GOT3 (cell line): ENCODE results near the gene CROCC2.

ENCODE experiments used
- DNase-seq: peaks from one replicate; lab custom pipeline; 2025; ENCODE audit warnings: mixed read lengths; lab: John Stamatoyannopoulos, UW

Gene CROCC2

DNA sequence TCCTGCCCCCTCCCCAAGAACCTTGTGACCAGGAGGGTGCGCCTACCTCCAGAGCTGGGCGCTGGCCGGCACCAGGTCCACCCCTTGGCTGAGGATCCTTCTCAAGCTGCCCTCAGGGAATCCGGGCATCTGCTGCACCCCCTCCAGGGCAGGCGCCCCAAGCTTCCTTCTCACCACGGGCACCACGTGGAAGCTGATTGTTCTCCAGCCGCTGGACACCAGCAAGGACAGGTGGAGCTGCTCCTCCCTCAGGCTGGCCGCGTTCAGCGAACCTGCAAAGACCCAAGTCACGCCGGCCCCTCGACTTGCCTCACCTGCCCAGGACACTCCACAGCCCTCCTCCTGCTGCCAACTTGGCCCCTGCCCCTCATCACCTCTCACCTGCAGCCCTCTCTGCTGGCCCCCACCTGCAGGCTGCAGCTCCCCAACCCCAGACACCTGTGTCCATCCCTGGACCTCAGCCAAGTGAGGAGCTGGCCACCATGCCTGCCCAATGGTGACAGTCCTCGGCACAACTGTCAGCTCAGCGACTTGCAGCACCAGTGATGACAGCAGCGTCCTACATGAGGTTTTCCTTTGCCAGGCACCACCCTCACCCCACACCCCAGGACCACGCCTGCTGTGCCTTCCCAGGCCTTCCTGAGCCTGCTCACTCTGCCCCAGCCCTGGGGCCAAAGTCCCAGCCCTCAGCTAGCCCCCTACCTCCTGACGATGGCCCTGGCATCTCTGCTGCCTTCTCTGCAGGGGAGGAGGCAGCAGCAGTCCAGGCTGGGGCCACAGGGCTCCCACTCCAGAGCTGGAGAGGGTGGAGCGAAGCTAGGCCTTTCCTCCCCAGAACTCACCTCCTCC lies 14.4 kb upstream of the CROCC2 start:
- DNase-seq = no peak

DNA sequence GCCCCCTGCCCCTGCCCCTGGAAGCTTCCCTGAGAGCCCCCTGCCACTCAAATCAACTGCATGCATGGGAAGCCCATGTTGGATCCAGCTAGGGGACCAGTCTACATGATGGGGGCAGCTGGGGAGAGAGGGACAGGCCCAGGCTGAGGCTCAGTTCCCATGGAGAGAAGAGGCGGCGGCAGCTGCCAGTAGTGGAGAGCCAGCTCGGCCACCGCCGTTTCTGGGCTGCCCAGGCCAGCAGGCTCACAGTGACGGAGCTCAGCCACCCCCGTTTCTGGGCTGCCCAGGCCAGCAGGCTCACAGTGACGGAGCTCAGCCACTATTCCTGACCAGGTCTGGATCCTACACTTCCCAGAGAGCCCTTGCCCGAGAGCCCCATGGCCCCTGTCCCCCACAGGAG lies 13.8 kb upstream of the CROCC2 start:
- DNase-seq = no peak

DNA sequence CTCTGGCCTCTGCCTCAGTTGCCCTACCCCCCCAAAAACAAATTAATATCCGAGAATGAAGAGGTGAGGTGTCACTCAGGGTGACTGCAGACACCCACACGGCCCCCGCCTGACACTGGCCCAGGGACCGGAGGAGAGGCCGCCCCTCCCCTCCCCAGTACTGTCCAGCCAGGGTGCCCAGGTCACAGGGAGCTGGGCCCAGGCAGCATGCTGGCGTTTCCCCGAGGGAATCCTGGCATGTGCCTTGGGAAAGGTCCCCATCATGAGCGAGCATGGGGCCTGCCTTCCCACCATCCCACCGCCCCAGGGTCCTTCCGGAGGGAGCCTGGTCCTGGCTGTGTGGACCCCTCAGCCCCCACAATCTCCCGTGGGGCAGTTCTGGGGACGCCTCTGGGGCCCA lies 13.2 kb upstream of the CROCC2 start:
- no peak for DNase-seq

DNA sequence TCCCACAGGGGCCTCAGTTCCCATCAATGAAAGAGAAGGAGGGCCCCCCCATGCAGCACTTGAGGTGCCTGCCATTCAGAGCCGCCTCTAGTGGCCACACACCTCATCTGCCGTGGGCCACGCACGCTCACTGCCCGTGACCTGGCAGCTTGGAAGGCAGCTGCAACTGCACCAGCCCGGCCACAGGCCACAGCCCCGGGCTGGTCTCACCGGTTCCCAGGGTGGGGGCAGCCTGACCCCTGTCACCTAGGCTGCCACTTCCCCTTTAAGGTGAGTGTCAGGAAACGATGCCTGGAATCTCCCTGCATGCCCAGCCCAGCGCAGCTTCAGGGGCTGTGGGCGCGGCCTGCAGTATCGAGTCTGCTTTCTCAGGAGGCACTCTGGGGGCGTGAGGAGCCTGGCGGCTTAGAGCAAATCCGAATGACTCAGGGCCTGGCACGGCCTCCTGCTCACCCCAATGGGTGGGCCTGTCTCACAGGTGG lies 12.7 kb upstream of the CROCC2 start:
- DNase-seq = no peak

DNA sequence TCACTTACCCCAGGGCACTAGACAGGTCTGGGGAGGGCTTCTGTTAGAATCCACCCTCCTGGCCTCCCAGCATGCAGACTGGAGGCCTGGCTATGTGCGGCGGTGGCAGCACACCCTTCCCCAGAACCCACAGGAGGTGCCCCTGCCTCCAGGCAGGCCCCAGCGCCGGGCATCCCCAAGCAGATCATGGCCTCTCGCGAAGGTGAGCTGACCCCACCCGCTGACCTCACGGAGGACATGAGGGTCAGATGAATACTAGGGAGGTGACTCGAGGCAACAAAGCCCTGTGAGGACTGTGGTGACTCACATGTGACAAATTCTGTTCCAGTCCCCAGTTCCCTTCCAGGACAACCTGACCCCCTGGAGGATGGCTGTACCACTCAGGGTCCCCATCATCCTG lies 12.1 kb upstream of the CROCC2 start:
- DNase-seq = no peak

DNA sequence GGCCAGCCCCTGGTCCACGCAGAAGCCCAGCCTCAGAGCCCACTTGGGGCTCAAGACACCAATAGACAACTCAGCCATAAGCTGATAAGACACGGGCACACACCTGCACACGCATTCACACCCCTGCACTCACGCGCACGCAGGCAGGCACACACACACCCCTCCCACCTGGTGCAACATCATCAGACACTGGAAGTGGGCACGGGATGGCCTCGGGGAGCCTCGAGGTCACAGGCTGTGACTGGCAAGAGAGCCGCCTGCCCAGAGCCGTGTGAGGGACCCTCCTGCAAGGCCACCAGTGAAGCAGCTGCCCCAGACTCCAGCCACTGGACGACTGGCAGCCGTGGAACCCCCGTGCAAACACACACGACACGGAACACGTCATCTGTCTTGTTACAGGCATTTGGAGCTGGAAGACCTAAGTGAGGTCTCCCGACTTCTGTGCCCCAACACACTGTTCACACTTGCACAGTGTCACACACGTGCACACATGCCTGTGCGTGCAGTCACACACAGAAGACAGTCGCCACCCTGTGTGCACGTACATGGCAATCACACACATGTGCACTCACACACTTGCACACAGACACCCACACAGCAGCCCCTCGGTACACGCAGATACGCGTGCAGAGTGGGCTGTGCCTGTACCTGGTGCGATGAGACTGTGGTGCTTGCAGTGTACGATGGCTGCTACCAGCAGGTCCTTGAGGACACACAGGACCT lies 11.1 kb upstream of the CROCC2 start:
- DNase-seq = no peak

DNA sequence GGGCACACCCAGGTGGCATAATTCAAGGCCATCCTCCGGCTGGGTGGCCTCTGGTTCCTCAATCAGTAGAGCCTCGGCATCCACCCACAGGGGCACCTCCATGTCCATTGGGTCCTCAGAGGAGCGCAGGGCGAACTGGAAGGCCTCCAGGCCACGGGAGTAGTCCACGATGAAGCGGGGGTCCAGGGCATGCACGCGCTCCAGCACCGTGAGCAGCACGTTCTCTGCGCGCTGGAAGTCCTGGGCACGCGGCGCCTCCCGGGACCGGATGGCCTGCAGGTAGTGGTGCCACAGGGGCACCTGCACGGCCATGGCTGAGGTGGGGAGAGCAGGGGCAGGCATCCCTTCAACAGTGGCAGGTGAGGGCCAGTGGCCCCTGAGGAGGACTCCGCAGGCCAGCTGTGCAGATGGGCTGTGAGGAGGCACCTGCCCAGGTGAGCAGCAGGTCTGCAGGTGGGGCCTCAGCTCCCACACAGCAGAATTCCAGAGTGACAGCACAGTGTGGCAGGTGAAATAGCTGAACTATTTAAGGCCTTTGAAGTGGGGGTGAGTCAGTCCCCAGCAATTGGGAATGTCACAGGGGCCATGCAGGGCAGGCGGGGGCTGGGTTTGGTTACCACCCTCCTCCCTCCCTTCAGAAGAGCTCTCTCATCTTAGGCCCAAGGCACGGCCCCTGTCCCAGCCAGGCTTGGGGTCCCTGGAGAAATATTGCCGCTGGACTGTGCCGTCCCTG lies 10.3 kb upstream of the CROCC2 start, which contains the start of gene MAB21L4:
Gene MAB21L4 (minus strand): TSS at position 501 of the 733 bp plus-strand sequence. CDS start 159 bp downstream, at position 342.
- no peak for DNase-seq

DNA sequence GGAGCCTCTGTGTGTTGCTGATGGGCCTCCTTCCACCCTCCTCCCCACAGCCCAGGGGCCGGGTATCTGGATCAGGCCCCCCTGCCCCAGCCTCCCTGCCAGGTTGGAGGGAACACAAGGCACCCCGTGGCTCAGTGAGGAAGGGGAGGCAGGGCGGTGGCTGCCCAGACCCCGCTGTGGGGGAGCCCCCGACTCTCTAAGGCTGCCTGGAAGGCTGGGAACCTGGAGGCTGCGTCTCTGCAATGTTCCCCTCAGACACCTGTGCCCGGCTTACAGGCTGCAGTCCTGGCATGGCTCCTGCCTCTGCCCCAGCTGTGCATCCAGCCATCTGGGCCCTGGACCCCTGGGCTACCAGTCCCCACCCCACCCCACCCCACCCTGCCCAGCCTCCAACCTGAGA lies 9.7 kb upstream of the CROCC2 start:
- no peak for DNase-seq

DNA sequence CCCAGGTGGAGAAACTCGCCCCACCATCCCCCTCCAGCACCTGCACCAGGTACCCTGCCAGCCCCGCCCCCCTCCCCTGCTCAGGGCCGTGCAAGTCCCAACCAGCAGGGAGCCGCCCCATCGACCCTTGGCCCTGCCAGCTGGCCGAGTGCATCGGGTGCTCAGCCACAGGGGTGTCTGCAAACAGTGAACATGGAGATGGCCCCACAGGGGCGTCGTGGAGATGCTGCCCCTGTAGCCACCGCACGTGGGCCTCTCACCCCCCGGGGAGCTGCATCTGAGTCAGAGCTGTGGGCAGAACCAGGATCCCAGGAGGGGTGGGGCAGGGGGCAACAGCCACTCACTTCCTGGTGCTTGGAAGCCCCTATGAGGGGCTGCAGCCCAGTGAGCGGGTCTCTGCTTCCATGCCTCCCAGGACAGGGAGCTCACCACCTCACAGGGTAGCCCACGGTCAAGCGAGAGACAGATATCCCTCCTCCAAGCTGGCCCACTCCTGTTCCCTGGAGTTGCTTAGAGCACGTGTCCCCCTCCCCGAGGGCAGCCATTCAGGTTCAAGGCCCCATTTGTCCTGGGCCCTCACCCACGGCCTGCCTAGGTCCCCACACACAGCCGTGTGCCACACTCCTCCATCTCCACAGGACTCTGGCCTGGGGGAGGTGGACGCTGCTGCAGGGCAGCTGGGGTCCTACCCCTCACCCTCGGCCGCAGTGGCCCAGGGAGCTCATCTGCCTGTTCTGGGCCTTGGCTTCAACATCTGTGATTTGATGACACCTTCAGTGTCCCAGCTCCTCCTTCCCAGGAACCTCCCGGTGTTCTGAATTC lies 9.1 kb upstream of the CROCC2 start:
- DNase-seq = no peak

DNA sequence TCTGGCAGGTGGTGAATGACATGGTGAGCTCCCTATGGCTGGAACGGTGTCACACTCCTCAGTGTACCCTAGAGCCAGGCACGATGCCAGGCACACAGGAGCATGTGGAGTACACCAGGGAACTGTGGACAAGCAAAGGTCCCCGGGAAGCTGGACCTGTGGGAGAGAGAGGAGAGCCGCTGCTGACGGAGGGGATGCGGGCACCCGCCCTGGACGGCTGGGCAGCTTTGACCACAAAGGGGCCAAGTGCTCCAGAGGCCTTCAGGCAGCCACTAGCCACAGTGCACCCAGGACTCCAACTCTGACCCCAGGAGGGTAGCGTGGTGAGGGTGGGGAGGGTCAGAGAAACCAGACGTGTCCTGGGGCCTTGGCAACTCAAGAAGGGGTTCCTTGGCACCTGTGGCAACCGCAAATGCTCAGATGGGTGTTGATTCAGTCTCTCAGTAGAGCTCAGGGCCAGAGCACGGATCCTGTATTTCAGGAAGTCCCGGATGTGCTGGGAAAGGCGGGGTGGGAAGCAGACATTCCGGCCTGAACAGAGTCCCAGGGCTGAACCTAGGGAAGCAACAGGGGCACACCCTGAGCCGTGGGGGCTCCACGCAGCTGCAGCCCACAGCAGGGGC lies 7.9 kb upstream of the CROCC2 start:
- no peak for DNase-seq

DNA sequence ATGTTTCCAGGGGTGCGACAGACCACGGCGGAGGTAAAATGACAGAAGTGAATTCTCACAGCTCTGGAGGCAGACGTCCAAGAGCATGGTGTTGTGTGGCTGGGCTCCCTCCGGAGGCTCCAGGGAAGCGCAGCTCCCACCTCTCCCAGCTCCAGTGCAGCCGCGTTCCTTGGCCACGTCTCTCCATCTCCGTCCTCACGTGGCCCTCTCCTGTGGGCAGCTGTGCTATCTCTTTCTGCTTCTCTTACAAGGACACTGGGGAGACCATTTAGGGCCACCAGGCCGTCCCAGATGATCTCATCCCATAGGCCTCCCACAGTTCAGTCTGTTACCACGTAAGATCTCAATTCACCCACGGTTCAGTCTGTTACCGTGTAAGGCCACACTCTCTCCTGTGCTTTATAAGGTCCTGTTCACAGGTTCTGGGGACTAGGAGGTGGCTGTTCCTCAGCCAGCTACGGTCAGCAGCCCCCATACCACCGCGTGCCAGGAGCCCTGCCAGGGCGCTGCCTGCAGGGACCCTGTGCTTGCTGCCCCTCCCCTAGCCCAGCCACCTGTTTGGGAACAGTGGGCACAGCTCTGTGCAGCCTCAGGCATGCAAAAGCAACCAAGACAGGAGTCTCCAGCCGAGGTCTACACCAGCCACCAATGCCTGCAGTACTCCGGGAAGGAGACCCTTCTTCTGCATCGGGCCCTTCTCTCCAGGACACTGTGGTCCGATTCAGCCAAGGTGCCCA lies 7.2 kb upstream of the CROCC2 start:
- no peak for DNase-seq

DNA sequence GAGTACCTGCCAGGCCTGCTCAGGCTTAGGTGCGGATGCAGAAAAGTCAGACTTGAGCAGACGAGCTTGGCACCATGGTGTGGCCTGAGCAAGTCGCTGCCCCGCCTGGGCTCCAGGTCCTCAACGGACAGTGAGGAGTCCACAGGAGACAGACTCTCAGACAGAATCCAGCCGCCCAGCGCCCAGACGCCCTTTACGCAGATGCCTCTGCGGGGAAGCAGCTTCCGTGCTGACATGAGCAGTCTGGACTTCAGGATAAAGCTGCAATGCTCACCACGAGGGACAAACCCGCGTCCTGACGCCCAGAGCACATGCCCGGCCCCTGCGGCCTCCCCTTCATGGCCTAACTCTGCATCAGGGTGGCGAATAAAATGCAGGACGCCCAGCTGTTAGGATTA lies 6.7 kb upstream of the CROCC2 start:
- no peak for DNase-seq

DNA sequence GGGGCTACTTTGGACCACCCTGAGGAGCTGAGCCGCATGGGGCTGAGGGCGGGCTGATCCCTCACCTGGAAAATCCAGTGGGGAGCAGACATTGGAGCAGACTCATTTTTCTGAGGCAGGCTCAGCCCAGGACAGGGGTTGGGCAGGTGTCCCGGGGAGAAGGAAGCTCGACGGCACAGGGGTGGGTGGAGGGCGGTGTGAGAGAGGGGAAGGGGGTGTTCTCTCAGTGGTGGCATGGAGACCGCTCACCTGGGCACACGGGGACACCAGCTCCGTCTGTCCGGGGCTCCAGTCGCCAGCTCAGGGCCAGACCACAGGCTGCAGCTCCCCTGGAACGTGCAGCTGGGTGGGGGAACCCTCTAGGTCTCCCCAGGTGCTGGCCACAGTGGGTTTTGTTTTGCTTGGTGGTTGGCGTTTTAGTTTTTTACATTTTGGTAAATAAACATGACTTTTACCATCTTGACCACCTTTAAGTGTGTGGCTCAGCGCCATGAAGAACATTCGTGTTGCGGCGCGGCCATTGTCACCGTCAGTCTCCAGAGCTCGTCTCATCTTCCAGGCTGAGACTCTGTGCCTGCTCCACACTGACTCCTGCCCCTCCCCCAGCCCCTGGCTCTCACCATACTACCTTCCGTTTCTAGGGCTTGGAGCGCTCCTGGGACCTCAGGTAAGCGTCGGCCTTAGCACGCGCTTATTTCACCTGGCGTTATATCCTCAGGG lies 5.8 kb upstream of the CROCC2 start:
- no peak for DNase-seq

DNA sequence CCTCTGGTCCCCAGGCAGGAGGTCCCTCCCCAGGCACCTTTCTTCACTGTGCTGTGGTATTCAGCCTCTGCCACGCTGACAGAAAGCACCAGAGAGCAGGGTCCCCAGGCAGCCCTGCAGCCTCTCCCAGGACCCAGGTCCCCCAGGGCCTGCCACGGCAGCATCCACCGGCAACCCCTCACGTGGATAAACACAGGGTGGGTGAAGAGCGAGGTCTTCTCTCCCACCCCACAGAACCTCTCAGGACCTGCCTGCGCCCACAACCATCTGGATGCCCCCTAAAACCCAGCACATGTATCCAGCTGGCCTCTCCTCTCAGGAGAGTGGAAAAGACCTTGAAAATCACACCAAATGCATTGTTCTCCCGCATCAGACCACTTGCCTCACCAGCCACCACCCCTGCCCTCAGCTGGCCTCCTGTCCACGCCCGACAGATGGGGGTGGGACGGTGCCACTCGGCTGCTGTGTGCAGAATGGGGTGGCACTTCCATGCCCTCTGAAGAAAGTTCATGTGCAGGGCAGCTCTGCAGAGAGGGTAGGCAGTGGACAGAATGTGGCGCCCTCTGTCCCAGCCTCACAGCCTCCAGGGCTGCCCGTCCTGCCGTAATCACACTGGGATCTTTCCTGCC lies 4.0 kb upstream of the CROCC2 start:
- no peak for DNase-seq

DNA sequence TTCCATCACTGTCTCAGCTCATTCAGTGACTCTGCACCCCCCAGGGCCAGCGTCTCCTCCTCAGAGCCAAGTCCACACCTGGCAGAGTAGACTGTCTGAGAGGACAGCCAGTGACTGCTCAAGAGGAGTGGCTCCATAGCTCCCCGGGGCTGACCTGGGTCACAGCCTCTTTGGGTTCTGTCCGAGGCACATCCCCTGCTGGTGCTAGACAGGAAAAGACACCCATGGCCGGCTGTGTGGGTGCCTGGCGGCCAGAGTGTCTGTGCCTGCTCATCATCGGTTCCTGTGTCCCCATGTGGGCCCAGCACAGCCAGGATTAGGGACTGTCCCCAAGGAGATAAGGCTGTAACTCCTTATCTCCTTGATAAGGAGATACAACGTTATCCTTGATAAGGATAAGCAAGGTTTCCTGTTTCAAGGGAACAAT lies 3.5 kb upstream of the CROCC2 start:
- DNase-seq = no peak

DNA sequence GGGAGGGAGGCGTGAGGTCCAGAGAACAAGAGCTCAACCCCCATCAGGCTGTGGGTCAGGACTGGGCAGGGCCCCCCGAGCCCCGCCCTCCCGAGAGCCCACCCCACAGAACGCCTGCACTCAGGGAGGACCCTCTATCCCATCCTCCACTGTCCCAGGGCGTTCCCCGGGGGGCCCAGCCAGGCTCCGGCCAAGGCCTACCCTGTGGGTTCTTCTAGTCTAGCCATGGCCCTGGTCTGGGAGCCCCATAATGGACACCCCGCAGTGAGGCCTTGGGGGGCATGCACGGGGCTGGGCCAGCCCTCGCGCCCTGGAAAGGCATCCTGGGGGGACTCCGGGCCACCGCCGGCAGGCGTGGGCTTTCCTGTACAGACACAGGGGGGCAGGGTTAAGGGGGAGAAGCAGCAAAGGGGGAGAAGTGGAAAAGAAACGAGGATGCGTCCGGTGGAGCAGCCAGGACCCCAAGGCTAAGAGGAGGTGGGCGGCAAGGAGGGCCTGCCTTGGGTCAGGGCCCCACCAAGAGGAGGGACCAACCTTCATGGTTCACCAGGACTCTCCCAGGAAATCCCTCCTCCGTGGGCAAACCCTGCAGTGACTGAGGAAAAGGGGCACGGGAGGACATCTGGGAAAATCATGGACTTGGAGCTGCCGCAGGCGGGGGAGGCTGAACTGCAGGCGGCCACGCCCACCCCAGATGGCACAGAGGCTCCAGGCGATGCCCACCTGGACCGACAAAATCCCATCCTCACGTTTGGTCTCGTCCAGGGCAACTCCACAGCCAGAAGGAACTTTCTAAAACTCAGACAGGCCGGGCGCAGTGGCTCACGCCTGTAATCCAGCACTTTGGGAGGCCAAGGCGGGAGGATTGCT lies 2.7 kb upstream of the CROCC2 start:
- DNase-seq = no peak

DNA sequence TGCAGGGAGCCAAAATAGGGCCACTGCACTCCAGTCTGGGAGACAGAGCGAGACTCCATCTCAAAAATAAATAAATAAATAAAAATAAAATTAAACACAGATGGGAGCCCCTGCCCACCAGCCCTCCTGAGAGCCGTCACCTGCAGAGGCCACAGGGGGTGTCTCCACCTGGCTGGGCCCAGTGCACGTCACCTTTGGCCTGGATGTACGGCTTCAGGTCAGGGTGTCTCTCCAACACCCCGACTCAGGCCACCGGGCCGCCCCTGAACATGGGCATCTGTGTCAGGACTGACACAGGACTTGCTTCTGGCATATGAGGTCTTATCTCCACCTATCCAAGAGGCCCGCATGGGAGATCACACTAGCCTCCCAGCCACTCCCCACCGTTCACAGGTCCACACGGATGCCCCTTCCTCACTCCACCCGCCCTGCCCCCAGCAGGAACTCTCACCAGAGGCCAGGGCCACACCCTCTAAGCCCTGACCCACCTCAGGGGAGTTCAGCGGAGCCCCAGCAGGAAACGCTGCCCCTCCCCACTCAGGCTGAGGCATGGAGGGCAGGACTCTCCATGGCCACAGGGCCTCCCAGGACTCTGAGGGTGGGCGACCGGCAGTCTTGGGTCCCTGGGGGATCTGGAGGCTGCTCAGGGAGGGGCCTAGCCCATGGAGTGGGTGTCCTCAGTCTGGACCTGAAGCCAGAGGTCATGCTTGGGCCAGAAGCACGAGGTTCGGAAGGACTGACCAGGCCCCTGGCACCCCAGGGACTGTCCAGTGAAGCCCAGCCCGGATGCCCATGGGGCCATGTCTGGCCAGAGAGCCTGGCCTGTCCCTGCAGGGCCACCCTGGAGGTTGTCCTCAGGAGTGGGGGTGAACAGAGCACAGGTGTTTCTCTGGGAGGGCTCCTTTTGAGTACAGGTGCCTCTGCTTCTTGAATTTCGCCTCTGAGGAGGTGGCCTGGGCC lies 1.6 kb upstream of the CROCC2 start:
- DNase-seq = no peak
